ENCODE data around the gene HYCC2.
"Not testable (repeated sequence)": the region's sequence is repeated elsewhere in the genome, so short reads cannot be mapped to it uniquely, and the experiment has no call there.

Gene HYCC2

GRCh38 chr2:201040867-201041628 is 30.4 kb downstream of the HYCC2 start:
- no peak overlapping the region for H3K27ac ChIP-seq
- CTCF ChIA-PET, result interaction anchor here (0.7 to 1.2 kb wide), 2 partner anchors 28 to 103 kb away, joined by 3 to 5 read pairs; no protein-coding TSS in a partner anchor
- POLR2A ChIA-PET (ENCODE audit: low non-redundant PET), result no interaction called here
- no peak for TF ChIP-seq CTCF (conservative IDR thresholded peaks at IDR 0.05; ENCODE audit: low read depth)
- DNase-seq (ENCODE audit: low spot score), result no peak

- no peak overlapping the region for H3K27ac ChIP-seq
- DNase-seq (ENCODE audit: low spot score), result no peak
- CTCF ChIA-PET, result no interaction called here
- POLR2A ChIA-PET (ENCODE audit: low non-redundant PET), result no interaction called here
- no peak for TF ChIP-seq CTCF (conservative IDR thresholded peaks at IDR 0.05; ENCODE audit: low read depth)
Measured at GRCh38 chr2:201038855-201039254, 32.6 kb downstream of the HYCC2 start.

DNA sequence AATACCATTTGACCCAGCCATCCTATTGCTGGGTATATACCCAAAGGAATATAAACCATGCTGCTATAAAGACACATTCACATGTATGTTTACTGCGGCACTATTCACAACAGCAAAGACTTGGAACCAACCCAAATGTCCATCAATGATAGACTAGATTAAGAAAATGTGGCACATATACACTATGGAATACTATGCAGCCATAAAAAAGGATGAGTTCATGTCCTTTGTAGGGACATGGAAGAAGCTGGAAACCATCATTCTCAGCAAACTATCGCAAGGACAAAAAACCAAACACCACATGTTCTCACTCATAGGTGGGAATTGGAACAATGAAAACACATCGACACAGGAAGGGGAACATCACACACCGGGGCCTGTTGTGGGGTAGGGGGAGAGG is 33.1 kb downstream of the HYCC2 start:
- CTCF ChIA-PET; H3K27ac ChIP-seq; POLR2A ChIA-PET (ENCODE audit: low non-redundant PET); DNase-seq (ENCODE audit: low spot score): not testable (repeated sequence)

GRCh38 chr2:201034355-201034754 is 37.1 kb downstream of the HYCC2 start:
- DNase-seq (ENCODE audit: low spot score); H3K27ac ChIP-seq; CTCF ChIA-PET; POLR2A ChIA-PET (ENCODE audit: low non-redundant PET): not testable (repeated sequence)

DNA sequence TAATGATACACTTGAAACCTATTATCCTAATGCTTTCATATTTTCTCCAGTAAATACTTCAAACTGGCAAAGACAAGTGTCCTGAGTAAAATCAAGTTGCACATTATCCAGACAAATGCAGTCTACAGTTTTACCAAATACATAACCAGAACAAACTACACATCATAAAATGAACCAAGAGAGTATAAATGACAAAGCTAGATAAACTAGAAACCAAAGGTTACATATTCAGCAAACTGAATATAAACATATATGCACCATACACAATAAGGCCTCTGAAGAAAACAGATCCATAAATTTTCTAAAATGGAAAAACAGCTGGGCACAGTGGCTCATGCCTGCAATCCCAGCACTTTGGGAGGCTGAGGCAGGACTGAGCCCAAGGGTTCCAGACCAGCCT is 47.0 kb downstream of the HYCC2 start:
- ChIA-PET CTCF (interaction anchor here (0.6 kb wide), 1 partner anchor 1663 kb away, joined by 4 read pairs; no protein-coding TSS in a partner anchor), POLR2A (ENCODE audit: low non-redundant PET) (no interaction called here)
- TF ChIP-seq CTCF (conservative IDR thresholded peaks at IDR 0.05; ENCODE audit: low read depth), result no peak
- no peak overlapping the region for H3K27ac ChIP-seq
- no peak for DNase-seq (ENCODE audit: low spot score)

DNA sequence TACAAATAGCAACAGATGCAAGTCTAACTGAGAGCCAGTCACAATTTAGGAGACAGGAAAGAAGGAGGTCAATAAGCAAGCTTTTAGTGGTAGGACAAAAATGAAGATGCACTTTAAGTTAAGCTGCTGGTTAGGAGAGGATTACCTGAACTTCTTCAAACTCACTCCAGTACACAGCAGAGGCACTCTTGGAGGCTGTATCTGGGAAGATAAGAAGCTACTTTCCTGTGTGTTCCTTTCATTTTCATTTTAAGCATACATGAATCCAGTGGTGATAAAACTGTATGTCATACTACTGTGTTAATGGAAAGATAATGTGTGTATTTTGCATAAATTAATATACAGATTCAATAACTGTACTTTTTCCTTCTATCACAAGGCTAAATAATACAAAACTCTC is 49.6 kb downstream of the HYCC2 start:
- POLR2A ChIA-PET (ENCODE audit: low non-redundant PET), result no interaction called here
- TF ChIP-seq CTCF (conservative IDR thresholded peaks at IDR 0.05; ENCODE audit: low read depth), result no peak
- H3K27ac ChIP-seq, result no peak overlapping the region
- CTCF ChIA-PET, result interaction anchor here (0.5 to 0.6 kb wide), 2 partner anchors 12 to 400 kb away, joined by 5 to 7 read pairs; no protein-coding TSS in a partner anchor
- no peak for DNase-seq (ENCODE audit: low spot score)

Data from RWPE1 (cell line).